Activated T-cell treated with anti-CD3 and anti-CD28 coated beads, Interleukin-2, amount 50 U/mL, for 4 hours (primary cell): ENCODE data around the gene NDC80. TPM values are rescaled to one million over a fixed set of nuclear protein-coding genes. Genes with fewer than 3 reads are reported as not detected.
"Not testable (repeated sequence)": the region's sequence is repeated elsewhere in the genome, so short reads cannot be mapped to it uniquely, and the experiment has no call there.

ENCODE experiments used
- ATAC-seq, 2 donors: fragments of 200-7000 bp; cut with Tn5 transposase; one replicate each; pipeline ENCODE4 v1.10.0; 2021
- DNase-seq: peaks from one replicate; pipeline ENCODE4 v3.0.0-alpha.2; 2020
- H3K27me3 Mint-ChIP-seq: one replicate; pipeline ENCODE4 v1.8.0; 2021; ENCODE audit warnings: low read depth, mixed read lengths
- H3K36me3 Mint-ChIP-seq: one replicate; pipeline ENCODE4 v1.8.0; 2022; ENCODE audit warnings: mixed read lengths; ENCODE audit not compliant: insufficient read depth
- H3K4me1 Mint-ChIP-seq: one replicate; pipeline ENCODE4 v1.8.0; 2021; ENCODE audit warnings: low read depth, mixed read lengths
- H3K4me3 Mint-ChIP-seq: one replicate; pipeline ENCODE4 v1.8.0; 2021; ENCODE audit warnings: mild to moderate bottlenecking, moderate library complexity, mixed read lengths
- H3K9me3 Mint-ChIP-seq: one replicate; pipeline ENCODE4 v1.8.0; 2021; ENCODE audit warnings: mixed read lengths
- total RNA-seq, 3 donors: library from RNA; stranded (reverse); gene quantifications; one replicate each; pipeline ENCODE4 v1.2.1, GENCODE V29; 2021

The NDC80 gene
- total RNA-seq, result 1 to 10 TPM; 7.4 to 8.2 (median 7.4) TPM

GRCh38 chr18:2571200-2572170, at the start of gene NDC80, which contains the start of gene METTL4:
Gene NDC80, plus strand, starts transcription at chr18:2571557. Its CDS starts 1,429 bp downstream, at chr18:2572986.
Gene METTL4, minus strand, starts transcription at chr18:2571505. Its CDS starts 4,289 bp downstream, at chr18:2567216.
- H3K9me3 Mint-ChIP-seq, result no peaks in the 10 kb centered on the region
- peaks cover 13% of the 10 kb centered on the region for H3K36me3 Mint-ChIP-seq
- peaks cover 55% of the 10 kb centered on the region for H3K4me1 Mint-ChIP-seq
- H3K4me3 Mint-ChIP-seq, result peak within 1 kb of the TSS; percentile 95
- ATAC-seq (peak; percentile 91 to 92), DNase-seq (peak; percentile 80)
- H3K27me3 Mint-ChIP-seq, result no peaks in the 10 kb centered on the region

- no peaks in the 10 kb centered on the region for H3K36me3 Mint-ChIP-seq
These were observed 49.2 kb upstream of the NDC80 start for GRCh38 chr18:2522112-2522511.

GRCh38 chr18:2524794-2525198, 46.6 kb upstream of the NDC80 start:
- not testable (repeated sequence) for H3K4me3 Mint-ChIP-seq, ATAC-seq, H3K4me1 Mint-ChIP-seq, H3K9me3 Mint-ChIP-seq, DNase-seq, H3K27me3 Mint-ChIP-seq, H3K36me3 Mint-ChIP-seq

More at GRCh38 chr18:2522112-2522511, 49.2 kb upstream of the NDC80 start:
- ATAC-seq (no peak), DNase-seq (no peak)
- peaks cover 3% of the 10 kb centered on the region for H3K4me1 Mint-ChIP-seq
- H3K27me3 Mint-ChIP-seq, result no peaks in the 10 kb centered on the region
- H3K4me3 Mint-ChIP-seq, result no peak overlapping the region
- no peaks in the 10 kb centered on the region for H3K9me3 Mint-ChIP-seq

GRCh38 chr18:2526329-2526728, 45.0 kb upstream of the NDC80 start:
- no peak for DNase-seq
- ATAC-seq, result no peak
- Mint-ChIP-seq H3K4me3 (no peak overlapping the region), H3K36me3 (peaks cover 8% of the 10 kb centered on the region), H3K9me3 (no peaks in the 10 kb centered on the region), H3K27me3 (no peaks in the 10 kb centered on the region), H3K4me1 (peaks cover 3% of the 10 kb centered on the region)

- peaks cover 2% of the 10 kb centered on the region for H3K9me3 Mint-ChIP-seq
- peaks cover 26% of the 10 kb centered on the region for H3K36me3 Mint-ChIP-seq
- H3K27me3 Mint-ChIP-seq, result no peaks in the 10 kb centered on the region
- no peak overlapping the region for H3K4me3 Mint-ChIP-seq
- H3K4me1 Mint-ChIP-seq, result no peaks in the 10 kb centered on the region
- DNase-seq, result no peak
- ATAC-seq, result no peak
These were observed 42.2 kb upstream of the NDC80 start for GRCh38 chr18:2529154-2529553.

- Mint-ChIP-seq H3K4me3 (no peak overlapping the region), H3K36me3 (peaks cover 37% of the 10 kb centered on the region), H3K4me1 (no peaks in the 10 kb centered on the region), H3K9me3 (peaks cover 2% of the 10 kb centered on the region), H3K27me3 (no peaks in the 10 kb centered on the region)
- no peak for ATAC-seq
- no peak for DNase-seq
These were observed 39.6 kb upstream of the NDC80 start for GRCh38 chr18:2531751-2532150.

- Mint-ChIP-seq H3K4me3 (no peak overlapping the region), H3K36me3 (peaks cover 37% of the 10 kb centered on the region), H3K27me3 (no peaks in the 10 kb centered on the region), H3K4me1 (no peaks in the 10 kb centered on the region), H3K9me3 (peaks cover 2% of the 10 kb centered on the region)
- no peak for DNase-seq
- no peak for ATAC-seq
These were observed 38.6 kb upstream of the NDC80 start for GRCh38 chr18:2532797-2533196.

GRCh38 chr18:2534906-2535305, 36.5 kb upstream of the NDC80 start:
- Mint-ChIP-seq H3K27me3 (no peaks in the 10 kb centered on the region), H3K36me3 (peaks cover 43% of the 10 kb centered on the region), H3K9me3 (peaks cover 2% of the 10 kb centered on the region), H3K4me3 (no peak overlapping the region), H3K4me1 (no peaks in the 10 kb centered on the region)
- DNase-seq (no peak), ATAC-seq (no peak)

- H3K4me1 Mint-ChIP-seq, result no peaks in the 10 kb centered on the region
- H3K9me3 Mint-ChIP-seq, result peaks cover 2% of the 10 kb centered on the region
- peaks cover 43% of the 10 kb centered on the region for H3K36me3 Mint-ChIP-seq
- DNase-seq (no peak), ATAC-seq (no peak)
- H3K4me3 Mint-ChIP-seq, result no peak overlapping the region
- no peaks in the 10 kb centered on the region for H3K27me3 Mint-ChIP-seq
These were observed 35.9 kb upstream of the NDC80 start for GRCh38 chr18:2535419-2535910.

- Mint-ChIP-seq H3K36me3 (peaks cover 38% of the 10 kb centered on the region), H3K9me3 (peaks cover 2% of the 10 kb centered on the region), H3K27me3 (no peaks in the 10 kb centered on the region), H3K4me1 (no peaks in the 10 kb centered on the region), H3K4me3 (no peak overlapping the region)
- ATAC-seq (no peak), DNase-seq (no peak)
These were observed 35.3 kb upstream of the NDC80 start for GRCh38 chr18:2536063-2536462.

GRCh38 chr18:2536493-2536892, 34.9 kb upstream of the NDC80 start:
- peaks cover 2% of the 10 kb centered on the region for H3K9me3 Mint-ChIP-seq

GRCh38 chr18:2537296-2537695, 34.1 kb upstream of the NDC80 start:
- Mint-ChIP-seq H3K36me3 (peaks cover 38% of the 10 kb centered on the region), H3K27me3 (no peaks in the 10 kb centered on the region), H3K9me3 (peaks cover 2% of the 10 kb centered on the region), H3K4me3 (no peak overlapping the region), H3K4me1 (no peaks in the 10 kb centered on the region)
- no peak for ATAC-seq
- no peak for DNase-seq

More at GRCh38 chr18:2536493-2536892, 34.9 kb upstream of the NDC80 start:
- DNase-seq (no peak), ATAC-seq (no peak)
- no peak overlapping the region for H3K4me3 Mint-ChIP-seq
- H3K4me1 Mint-ChIP-seq, result no peaks in the 10 kb centered on the region
- no peaks in the 10 kb centered on the region for H3K27me3 Mint-ChIP-seq
- peaks cover 38% of the 10 kb centered on the region for H3K36me3 Mint-ChIP-seq

GRCh38 chr18:2538236-2538635, 33.1 kb upstream of the NDC80 start:
- Mint-ChIP-seq H3K36me3 (peaks cover 30% of the 10 kb centered on the region), H3K27me3 (no peaks in the 10 kb centered on the region), H3K4me1 (no peaks in the 10 kb centered on the region), H3K4me3 (no peak overlapping the region), H3K9me3 (no peaks in the 10 kb centered on the region)
- DNase-seq, result no peak
- no peak for ATAC-seq

- no peak for ATAC-seq
These were observed 32.5 kb upstream of the NDC80 start for GRCh38 chr18:2538844-2539243.

GRCh38 chr18:2540575-2540974, 30.8 kb upstream of the NDC80 start:
- Mint-ChIP-seq H3K36me3 (peaks cover 16% of the 10 kb centered on the region), H3K27me3 (no peaks in the 10 kb centered on the region), H3K4me1 (no peaks in the 10 kb centered on the region), H3K9me3 (no peaks in the 10 kb centered on the region), H3K4me3 (no peak overlapping the region)
- DNase-seq (no peak), ATAC-seq (no peak)

More at GRCh38 chr18:2538844-2539243, 32.5 kb upstream of the NDC80 start:
- Mint-ChIP-seq H3K36me3 (peaks cover 24% of the 10 kb centered on the region), H3K4me1 (no peaks in the 10 kb centered on the region), H3K27me3 (no peaks in the 10 kb centered on the region), H3K9me3 (no peaks in the 10 kb centered on the region), H3K4me3 (no peak overlapping the region)
- no peak for DNase-seq
